Naive thymus-derived CD4-positive, alpha-beta T cell (primary cell): ENCODE data around the gene GP2. TPM values are rescaled to one million over a fixed set of nuclear protein-coding genes. Genes with fewer than 3 reads are reported as not detected.

ENCODE experiments used
- ATAC-seq: fragments of 150-1000 bp; cut with Tn5 transposase; 2 replicates; pipeline ENCODE4 v1.10.0; 2021; ENCODE audit warnings: mild to moderate bottlenecking, moderate library complexity
- CTCF ChIA-PET: fragments of 350-600 bp; sonication (Branson Sonifier 250); formaldehyde crosslinking; loops from one replicate; lab custom pipeline; 2021; ENCODE audit warnings: antibody characterized with exemption; lab: Charles Lee
- POLR2A ChIA-PET: fragments of 350-600 bp; sonication (Branson Sonifier 250); formaldehyde crosslinking; loops from one replicate; lab custom pipeline; 2021; ENCODE audit warnings: antibody characterized with exemption, inconsistent platforms; lab: Charles Lee
- DNase-seq, 9 donors: peaks; one replicate each; pipeline versions ENCODE4 v3.0.0 to v3.0.0-alpha.2; 2020 to 2022; ENCODE audit warnings: mixed read lengths in 1 of 9
- H3K27ac ChIP-seq: one replicate; pipeline ENCODE4 v1.7.0; 2013; ENCODE audit warnings: mild to moderate bottlenecking, low read depth, low read length, moderate library complexity
- H3K27me3 ChIP-seq, 2 donors: one replicate each; pipeline ENCODE4 v1.7.0; 2013; ENCODE audit warnings: low read length in 2 of 2, mild to moderate bottlenecking in 2 of 2, moderate library complexity in 2 of 2; ENCODE audit not compliant: control insufficient read depth in 2 of 2, insufficient read depth in 2 of 2
- H3K36me3 ChIP-seq, 3 experiments: 1 replicate in 2 of 3; 2 replicates in 1 of 3; pipeline ENCODE4 v1.7.0; 2013; ENCODE audit warnings: low read length in 3 of 3, mild to moderate bottlenecking in 3 of 3, moderate library complexity in 1 of 3; ENCODE audit not compliant: insufficient read depth in 3 of 3, control insufficient read depth in 2 of 3
- H3K4me1 ChIP-seq, 2 donors: one replicate each; pipeline ENCODE4 v1.7.0; 2013; ENCODE audit warnings: low read length in 2 of 2, mild to moderate bottlenecking in 2 of 2, moderate library complexity in 1 of 2; ENCODE audit not compliant: control insufficient read depth in 2 of 2, insufficient read depth in 2 of 2
- H3K4me3 ChIP-seq: 2 replicates; pipeline ENCODE4 v1.7.0; 2013; ENCODE audit warnings: mild to moderate bottlenecking, low read length
- H3K9me3 ChIP-seq, 3 experiments: 1 replicate in 2 of 3; 2 replicates in 1 of 3; pipeline ENCODE4 v1.7.0; 2013; ENCODE audit warnings: low read length in 3 of 3; ENCODE audit not compliant: control insufficient read depth in 2 of 3
- H3K27ac Mint-ChIP-seq, 9 donors: one replicate each; pipeline ENCODE4 v1.8.0; 2020 to 2022; ENCODE audit warnings: mixed read lengths in 9 of 9, mild to moderate bottlenecking in 8 of 9, moderate library complexity in 5 of 9, inconsistent platforms in 2 of 9
- H3K27me3 Mint-ChIP-seq, 5 donors: one replicate each; pipeline ENCODE4 v1.8.0; 2021 to 2022; ENCODE audit warnings: mixed read lengths in 5 of 5, mild to moderate bottlenecking in 1 of 5
- H3K36me3 Mint-ChIP-seq, 5 donors: one replicate each; pipeline ENCODE4 v1.8.0; 2020 to 2022; ENCODE audit warnings: mixed read lengths in 5 of 5, mild to moderate bottlenecking in 3 of 5, inconsistent platforms in 1 of 5
- H3K4me1 Mint-ChIP-seq, 7 donors: one replicate each; pipeline ENCODE4 v1.8.0; 2020 to 2022; ENCODE audit warnings: mixed read lengths in 7 of 7, mild to moderate bottlenecking in 3 of 7, inconsistent platforms in 1 of 7
- H3K4me3 Mint-ChIP-seq, 10 donors: one replicate each; pipeline ENCODE4 v1.8.0; 2020 to 2022; ENCODE audit warnings: mild to moderate bottlenecking in 10 of 10, mixed read lengths in 10 of 10, moderate library complexity in 6 of 10, inconsistent platforms in 2 of 10
- H3K9me3 Mint-ChIP-seq, 11 donors: one replicate each; pipeline ENCODE4 v1.8.0; 2020 to 2022; ENCODE audit warnings: mixed read lengths in 11 of 11, mild to moderate bottlenecking in 4 of 11, inconsistent platforms in 1 of 11, moderate library complexity in 1 of 11
- intact Hi-C, 2 donors: fragments of 100-400 bp; cut with micrococcal nuclease; formaldehyde crosslinking; loops; one replicate each; pipeline ENCODE4 v1.15.1; 2023
- polyA plus RNA-seq, 2 donors: library from polyadenylated mRNA; unstranded; fragments of 300-500 nt; fragmentation: Illumina TruSeq; gene quantifications; one replicate each; pipeline ENCODE4 v1.2.3, GENCODE V29; 2021
- total RNA-seq, 6 experiments: library from RNA in 5 of 6; stranded (reverse) in 5 of 6; gene quantifications; 1 replicate in 5 of 6; 2 replicates in 1 of 6; pipeline ENCODE4 v1.2.3 and lab custom pipeline; 2021 to 2026

Gene GP2
- total and polyA plus RNA-seq, 7 experiments from 2014 or later = not detected

DNA sequence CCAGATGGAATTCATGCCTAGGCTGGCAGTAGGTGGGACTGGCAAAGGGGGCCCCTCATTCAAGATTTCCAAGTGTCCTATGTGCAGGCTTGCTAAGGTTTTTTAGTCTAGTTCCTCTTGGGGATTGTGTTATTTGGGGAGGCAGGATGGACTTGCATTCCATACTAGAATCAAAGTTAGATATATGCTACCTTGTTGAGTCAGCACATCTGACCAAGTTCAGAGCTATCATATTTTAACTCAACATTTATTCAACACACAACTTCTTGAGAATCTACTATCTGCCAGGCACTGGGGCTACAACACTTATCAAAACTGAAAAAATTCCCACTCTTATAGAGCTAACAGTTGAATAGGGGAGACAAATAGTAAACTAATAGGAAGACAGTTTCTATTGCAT, 6.7 kb downstream of the GP2 start:
- Histone ChIP-seq H3K27me3 (no peaks in the 10 kb centered on the region), H3K27ac (no peak overlapping the region), H3K4me3 (no peak overlapping the region), H3K4me1 (no peaks in the 10 kb centered on the region), H3K9me3 (no peaks in the 10 kb centered on the region), H3K36me3 (no peaks in the 10 kb centered on the region)
- H3K4me3 Mint-ChIP-seq = no peak overlapping the region
- POLR2A ChIA-PET = no interaction called here
- intact Hi-C loops = no loop called here
- no peak overlapping the region for H3K27ac Mint-ChIP-seq
- H3K27me3 Mint-ChIP-seq = peaks cover 0 to 24% (median 16%) of the 10 kb centered on the region in 5 donors
- no peaks in the 10 kb centered on the region for H3K36me3 Mint-ChIP-seq
- DNase-seq = no peak
- no peaks in the 10 kb centered on the region for H3K9me3 Mint-ChIP-seq
- no peak for ATAC-seq
- H3K4me1 Mint-ChIP-seq = peaks cover 0 to 1% (median 0%) of the 10 kb centered on the region in 7 donors
- CTCF ChIA-PET = no interaction called here

DNA sequence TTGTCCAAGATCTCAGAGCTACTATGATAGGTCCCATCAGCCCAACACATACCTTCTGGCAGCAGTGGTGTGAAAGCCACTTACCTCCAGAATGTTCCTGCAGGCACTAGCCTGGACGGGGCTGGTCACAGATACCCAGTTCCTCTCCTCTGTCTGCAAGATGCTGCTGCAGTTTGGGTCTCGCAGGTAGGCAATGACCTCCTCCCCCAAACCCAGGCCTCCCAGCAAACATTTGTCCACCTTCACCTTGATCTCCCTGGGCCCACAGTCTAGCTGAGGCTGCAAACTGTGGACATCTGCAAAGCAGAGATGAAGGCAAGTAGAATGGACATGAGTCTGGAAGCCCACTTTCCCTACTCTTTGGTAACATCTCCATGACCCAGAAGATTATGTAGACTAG, 7.1 kb downstream of the GP2 start:
- no peaks in the 10 kb centered on the region for H3K36me3 ChIP-seq
- POLR2A ChIA-PET = no interaction called here
- peaks cover 0 to 24% (median 16%) of the 10 kb centered on the region in 5 donors for H3K27me3 Mint-ChIP-seq
- intact Hi-C loops = no loop called here
- no peaks in the 10 kb centered on the region for H3K27me3 ChIP-seq
- no peak for ATAC-seq
- H3K9me3 Mint-ChIP-seq = no peaks in the 10 kb centered on the region
- peaks cover 0 to 1% (median 0%) of the 10 kb centered on the region in 7 donors for H3K4me1 Mint-ChIP-seq
- no peaks in the 10 kb centered on the region for H3K9me3 ChIP-seq
- H3K27ac ChIP-seq = no peak overlapping the region
- no peak overlapping the region for H3K4me3 ChIP-seq
- CTCF ChIA-PET = no interaction called here
- H3K4me1 ChIP-seq = no peaks in the 10 kb centered on the region
- no peaks in the 10 kb centered on the region for H3K36me3 Mint-ChIP-seq
- H3K27ac Mint-ChIP-seq = no peak overlapping the region
- DNase-seq = no peak
- H3K4me3 Mint-ChIP-seq = no peak overlapping the region

DNA sequence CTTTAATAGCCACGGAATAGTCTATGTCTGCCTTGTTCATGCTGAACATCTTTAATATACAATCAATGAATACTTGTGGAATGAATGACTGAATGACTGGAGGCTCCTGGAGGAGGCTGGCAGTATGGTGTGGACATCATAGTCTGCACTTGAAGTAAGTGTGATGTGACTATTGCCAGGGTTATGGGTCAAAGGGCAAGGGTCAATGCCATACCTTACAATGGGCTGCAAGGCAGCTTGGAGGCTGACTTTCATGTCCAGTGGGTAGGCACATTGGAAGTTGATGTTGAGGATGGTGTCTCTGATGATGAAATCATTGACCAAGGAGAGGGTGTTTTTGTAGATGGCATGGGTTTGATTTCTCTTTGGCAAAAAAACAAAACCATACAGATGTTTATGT, 7.9 kb downstream of the GP2 start:
- no peak overlapping the region for H3K27ac Mint-ChIP-seq
- H3K4me1 Mint-ChIP-seq = peaks cover 0 to 1% (median 0%) of the 10 kb centered on the region in 7 donors
- no peaks in the 10 kb centered on the region for H3K36me3 Mint-ChIP-seq
- no peak overlapping the region for H3K27ac ChIP-seq
- POLR2A ChIA-PET = no interaction called here
- CTCF ChIA-PET = no interaction called here
- H3K9me3 Mint-ChIP-seq = no peaks in the 10 kb centered on the region
- H3K4me3 Mint-ChIP-seq = no peak overlapping the region
- no peaks in the 10 kb centered on the region for H3K36me3 ChIP-seq
- no peaks in the 10 kb centered on the region for H3K9me3 ChIP-seq
- no peaks in the 10 kb centered on the region for H3K27me3 ChIP-seq
- DNase-seq (no peak), ATAC-seq (no peak)
- no peaks in the 10 kb centered on the region for H3K4me1 ChIP-seq
- intact Hi-C loops = no loop called here
- H3K4me3 ChIP-seq = no peak overlapping the region
- peaks cover 0 to 24% (median 16%) of the 10 kb centered on the region in 5 donors for H3K27me3 Mint-ChIP-seq

DNA sequence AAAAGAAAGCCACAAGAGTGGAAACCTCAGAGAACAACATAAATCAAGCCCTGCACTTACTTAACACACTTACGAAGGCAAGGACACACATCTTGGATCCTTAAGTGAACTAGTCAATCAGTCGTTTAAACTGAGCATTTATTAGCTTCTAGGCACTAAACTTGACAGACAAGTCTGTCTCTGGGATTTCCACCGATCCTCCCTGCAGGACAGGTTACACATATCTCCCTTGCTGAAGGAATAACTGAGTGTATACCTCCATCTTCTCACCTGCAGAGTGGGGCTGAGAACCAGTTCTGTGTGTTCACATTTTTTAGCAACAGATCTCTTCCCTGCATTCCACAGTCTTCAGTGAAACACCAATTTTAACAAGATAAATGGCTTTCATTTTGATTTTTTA, 8.9 kb downstream of the GP2 start:
- Histone ChIP-seq H3K9me3 (no peaks in the 10 kb centered on the region), H3K4me3 (no peak overlapping the region), H3K4me1 (no peaks in the 10 kb centered on the region), H3K36me3 (no peaks in the 10 kb centered on the region), H3K27ac (no peak overlapping the region), H3K27me3 (no peaks in the 10 kb centered on the region)
- Mint-ChIP-seq H3K27me3 (peaks cover 0 to 25% (median 12%) of the 10 kb centered on the region in 5 donors), H3K4me1 (peaks cover 0 to 1% (median 0%) of the 10 kb centered on the region in 7 donors), H3K27ac (no peak overlapping the region), H3K36me3 (no peaks in the 10 kb centered on the region), H3K4me3 (no peak overlapping the region), H3K9me3 (no peaks in the 10 kb centered on the region)
- intact Hi-C loops = no loop called here
- ATAC-seq = no peak
- no peak for DNase-seq
- ChIA-PET CTCF (no interaction called here), POLR2A (no interaction called here)

DNA sequence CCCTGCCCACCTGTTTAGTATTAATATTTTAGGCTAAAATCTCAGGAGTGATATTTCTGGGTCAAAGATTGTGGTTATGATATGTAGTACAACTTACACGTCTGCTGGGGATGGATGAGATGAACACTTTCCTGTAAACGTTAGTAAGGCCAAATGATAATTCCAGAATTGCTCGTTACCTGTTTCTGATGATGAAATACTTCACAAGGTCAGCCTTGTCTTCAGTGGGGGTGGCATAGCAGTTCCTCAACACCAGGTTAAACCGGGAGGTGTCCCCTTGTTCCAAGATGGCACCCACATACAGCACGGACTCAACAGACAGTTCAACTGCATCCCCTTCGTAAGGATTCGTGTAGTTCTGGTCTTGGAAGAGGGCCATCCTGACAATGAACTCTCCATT, 9.3 kb downstream of the GP2 start:
- ATAC-seq (no peak), DNase-seq (no peak)
- POLR2A ChIA-PET = no interaction called here
- Mint-ChIP-seq H3K27me3 (peaks cover 0 to 27% (median 10%) of the 10 kb centered on the region in 5 donors), H3K27ac (no peak overlapping the region), H3K9me3 (no peaks in the 10 kb centered on the region), H3K36me3 (no peaks in the 10 kb centered on the region), H3K4me1 (peaks cover 0 to 1% (median 0%) of the 10 kb centered on the region in 7 donors), H3K4me3 (no peak overlapping the region)
- intact Hi-C loops = no loop called here
- no peaks in the 10 kb centered on the region for H3K9me3 ChIP-seq
- H3K4me1 ChIP-seq = no peaks in the 10 kb centered on the region
- H3K36me3 ChIP-seq = no peaks in the 10 kb centered on the region
- CTCF ChIA-PET = no interaction called here
- no peak overlapping the region for H3K27ac ChIP-seq
- H3K4me3 ChIP-seq = no peak overlapping the region
- H3K27me3 ChIP-seq = no peaks in the 10 kb centered on the region

DNA sequence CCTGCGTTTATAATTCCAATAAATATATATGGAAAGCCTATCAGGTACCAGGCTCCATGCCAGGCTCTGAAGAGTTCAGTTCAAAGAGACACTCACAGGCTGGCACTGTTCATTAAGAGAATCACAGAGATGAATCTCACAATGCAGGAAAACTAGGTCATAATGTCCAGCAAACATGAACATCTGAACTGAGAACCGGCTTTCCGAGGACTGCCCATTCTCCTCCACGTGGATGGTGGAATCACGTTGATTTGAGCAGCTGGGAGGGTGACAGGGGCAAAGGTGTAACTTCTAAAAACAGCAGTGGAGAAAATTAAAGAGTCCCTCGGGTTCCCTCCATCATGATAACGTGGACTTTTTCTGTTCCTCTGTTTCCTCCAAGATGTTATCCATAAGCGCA, 10.2 kb downstream of the GP2 start:
- POLR2A ChIA-PET = no interaction called here

DNA sequence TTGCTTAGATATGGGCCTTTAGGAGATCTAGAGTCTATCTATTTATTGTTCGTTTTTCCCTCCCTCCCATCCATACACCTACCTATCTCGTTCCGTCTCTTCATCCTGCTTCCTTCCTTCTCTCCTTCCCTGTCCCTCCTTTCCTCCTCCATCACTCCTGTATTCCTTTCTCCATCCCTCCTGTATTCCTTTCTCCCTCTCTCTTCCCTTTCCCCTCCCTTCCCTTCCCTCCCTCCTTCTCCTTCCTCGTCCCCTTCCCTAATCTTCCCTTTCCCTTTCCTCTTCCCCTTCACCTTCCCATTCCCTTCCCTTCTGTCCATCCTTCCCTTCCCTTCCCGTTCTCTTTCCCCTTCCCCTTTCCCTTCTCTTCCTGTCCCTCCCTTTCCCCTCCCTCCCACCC, 10.6 kb downstream of the GP2 start:
- Histone ChIP-seq H3K4me1 (no peaks in the 10 kb centered on the region), H3K27me3 (no peaks in the 10 kb centered on the region), H3K27ac (no peak overlapping the region), H3K36me3 (no peaks in the 10 kb centered on the region), H3K9me3 (no peaks in the 10 kb centered on the region), H3K4me3 (no peak overlapping the region)
- Mint-ChIP-seq H3K9me3 (peaks cover 0 to 3% (median 0%) of the 10 kb centered on the region in 11 donors), H3K36me3 (no peaks in the 10 kb centered on the region), H3K4me1 (peaks cover 0 to 1% (median 0%) of the 10 kb centered on the region in 7 donors), H3K27me3 (peaks cover 0 to 25% (median 6%) of the 10 kb centered on the region in 5 donors), H3K4me3 (no peak overlapping the region), H3K27ac (no peak overlapping the region)
- POLR2A ChIA-PET = no interaction called here
- DNase-seq = no peak
- CTCF ChIA-PET = no interaction called here
- ATAC-seq = no peak
- intact Hi-C loops = no loop called here

More for the DNA sequence above, 10.2 kb downstream of the GP2 start:
- H3K27ac ChIP-seq = no peak overlapping the region
- ATAC-seq (no peak), DNase-seq (no peak)
- H3K36me3 ChIP-seq = no peaks in the 10 kb centered on the region
- Mint-ChIP-seq H3K27me3 (peaks cover 0 to 25% (median 6%) of the 10 kb centered on the region in 5 donors), H3K9me3 (peaks cover 0 to under 1% (median 0%) of the 10 kb centered on the region in 11 donors), H3K4me3 (no peak overlapping the region), H3K36me3 (no peaks in the 10 kb centered on the region), H3K27ac (no peak overlapping the region), H3K4me1 (peaks cover 0 to 1% (median 0%) of the 10 kb centered on the region in 7 donors)
- H3K4me1 ChIP-seq = no peaks in the 10 kb centered on the region
- H3K4me3 ChIP-seq = no peak overlapping the region
- H3K9me3 ChIP-seq = no peaks in the 10 kb centered on the region
- intact Hi-C loops = no loop called here
- CTCF ChIA-PET = no interaction called here
- H3K27me3 ChIP-seq = no peaks in the 10 kb centered on the region
